Smooth muscle cell of bladder (primary cell): ENCODE measurements around the gene GPR155. TPM values are rescaled to one million over a fixed set of nuclear protein-coding genes. Genes with fewer than 3 reads are reported as not detected.

Experiments used
- total RNA-seq: library from RNA; depleted of rRNA; stranded (reverse); fragments of >200 nt; gene quantifications from 2 replicates; pipeline ENCODE4 v1.2.3, GENCODE V29; 2014

Gene GPR155
- total RNA-seq = 4.8 and 6.1 TPM in 2 replicates

DNA sequence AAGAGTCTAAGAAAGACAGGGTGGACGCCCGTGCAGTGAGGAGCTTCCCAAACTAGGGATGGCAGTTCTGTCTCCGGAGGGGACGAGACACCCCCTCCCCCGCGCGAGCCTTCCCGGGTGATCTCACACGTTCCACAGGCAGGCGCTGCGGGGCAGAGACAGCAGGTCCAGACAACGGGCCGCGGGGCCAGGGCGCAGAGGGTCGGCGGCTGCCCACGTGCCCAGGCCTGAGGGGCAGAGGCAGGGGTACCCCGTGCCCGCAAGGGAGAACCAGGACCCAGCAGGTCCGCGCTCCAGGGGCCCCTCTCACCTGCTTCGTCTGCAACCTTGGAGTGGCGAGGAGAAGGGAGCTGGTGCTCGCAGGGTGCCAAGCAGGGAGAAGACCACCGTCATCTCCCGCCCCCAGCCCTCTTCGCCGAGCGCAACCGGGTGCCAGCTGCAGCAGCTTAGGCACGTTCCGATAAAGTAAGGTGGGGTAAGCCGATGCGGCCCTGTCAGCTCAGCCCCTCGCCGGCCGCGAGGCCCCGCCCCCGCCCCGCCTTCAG is at the start of gene GPR155:
TSS of gene GPR155 (minus strand) at position 467 of the 545 bp plus-strand sequence. CDS start 5,073 bp downstream, outside the sequence.

DNA sequence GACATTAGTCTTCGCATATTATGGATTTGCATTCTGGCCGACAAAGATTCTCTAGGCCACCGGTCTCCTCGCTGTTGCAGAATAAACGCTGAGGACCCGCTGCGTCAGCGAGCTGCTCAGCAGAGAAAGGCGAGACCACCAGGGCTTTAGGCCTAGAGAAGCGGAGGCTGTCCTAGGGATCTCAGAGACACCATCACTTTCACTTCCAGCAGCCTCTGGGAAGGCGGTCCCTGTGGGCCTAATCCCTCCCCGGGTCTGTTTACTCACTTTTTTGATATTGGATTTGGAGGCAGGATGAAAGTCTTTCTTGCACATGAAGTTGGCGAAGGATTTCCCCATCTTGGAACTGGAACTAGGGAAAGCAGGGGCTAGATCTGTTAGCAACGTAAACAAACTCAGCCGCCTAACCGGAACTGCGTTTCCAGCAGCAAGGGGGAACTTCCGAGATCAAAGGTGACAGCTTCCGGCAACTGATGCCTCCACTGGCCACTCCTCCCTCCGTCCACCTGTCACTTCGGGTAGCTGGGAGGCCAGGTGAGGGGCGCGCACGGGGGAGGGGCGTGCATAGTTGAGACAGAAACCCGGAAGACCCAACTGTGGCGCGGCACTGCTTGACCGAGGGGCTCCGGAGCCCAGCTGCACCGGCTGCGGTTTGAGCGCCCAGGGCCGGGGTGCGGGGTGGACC is 91.4 kb downstream of the GPR155 start, which contains the start of gene SCRN3:
TSS of gene SCRN3 (plus strand) at position 447 of the 685 bp plus-strand sequence. CDS start 2,554 bp downstream, outside the sequence.

Other genes with a start within 250 kb of the GPR155 start
- gene OLA1, start 238.5 kb downstream of the GPR155 start, total RNA-seq = 88.9 and 95.9 TPM in 2 replicates
- gene SP9, start 152.1 kb downstream of the GPR155 start, total RNA-seq = not detected in 2 replicates
- 23.8 and 26.2 TPM in 2 replicates for gene SCRN3, start 91.3 kb downstream of the GPR155 start, total RNA-seq
- gene WIPF1, start 110.8 kb upstream of the GPR155 start, total RNA-seq = 5.7 and 9.9 TPM in 2 replicates